GM12878 (cell line): ENCODE measurements around the gene PIK3R5. TPM values are rescaled to one million over a fixed set of nuclear protein-coding genes. Genes with fewer than 3 reads are reported as not detected.

Experiments
- ATAC-seq: fragments of 200-7000 bp; cut with Tn5 transposase; 3 replicates; pipeline ENCODE4 v1.9.1; 2020; ENCODE audit warnings: mild to moderate bottlenecking, moderate library complexity
- BruUV-seq: library from RNA; stranded (reverse); fragments of 400-500 nt; replicated peaks from 2 replicates; lab custom pipeline; 2021; lab: Mats Ljungman, UMichigan
- CTCF ChIA-PET: fragments of 300-600 bp; sonication (Branson Sonifier 250); formaldehyde crosslinking; extraction: SDS; loops from one replicate; lab custom pipeline; 2021; ENCODE audit warnings: inconsistent platforms; lab: Yijun Ruan, JAX
- POLR2A ChIA-PET: fragments of 350-600 bp; formaldehyde crosslinking; extraction: SDS; loops from one replicate; lab custom pipeline; 2021; ENCODE audit warnings: inconsistent platforms; lab: Charles Lee
- RAD21 ChIA-PET: fragments of 300-600 bp; sonication (Branson Sonifier 250); formaldehyde crosslinking; loops from one replicate; lab custom pipeline; 2023; ENCODE audit warnings: antibody characterized with exemption; ENCODE audit not compliant: unreplicated experiment; lab: Charles Lee
- SMC1A ChIA-PET: fragments of 300-600 bp; sonication (Branson Sonifier 250); formaldehyde crosslinking; loops from one replicate; lab custom pipeline; 2023; ENCODE audit not compliant: unreplicated experiment, uncharacterized antibody; lab: Charles Lee
- DNase-seq: peaks from one replicate; pipeline ENCODE4 v3.0.0-alpha.2; 2011; ENCODE audit warnings: low read depth, low spot score
- FAIRE-seq: peaks from 3 replicates; lab custom pipeline; 2011; peaks lifted over from hg19 to GRCh38; lab: Jason Lieb, UNC
- H2AFZ ChIP-seq: 2 replicates; pipeline ENCODE4 v1.6.0; 2011; ENCODE audit warnings: low read depth, low read length, control low read depth; ENCODE audit not compliant: control insufficient read depth
- H3K27ac ChIP-seq: 2 replicates; pipeline ENCODE4 v1.5.1; 2011; ENCODE audit warnings: control low read depth; ENCODE audit not compliant: control insufficient read depth, insufficient read depth
- H3K27me3 ChIP-seq, 2 experiments: replicated peaks in 1 of 2; 2 replicates each; pipeline versions ENCODE4 v1.6.0 to v1.6.1; 2011; ENCODE audit warnings: low read length in 1 of 2; ENCODE audit not compliant: control insufficient read depth in 2 of 2, insufficient read depth in 2 of 2
- H3K36me3 ChIP-seq, 2 experiments: 2 replicates each; pipeline ENCODE4 v1.5.1; 2011; ENCODE audit warnings: low read length in 1 of 2; ENCODE audit not compliant: control insufficient read depth in 2 of 2, insufficient read depth in 2 of 2
- H3K4me1 ChIP-seq: 2 replicates; pipeline ENCODE4 v1.6.1; 2011; ENCODE audit warnings: mild to moderate bottlenecking, low read length, moderate library complexity, mixed read lengths; ENCODE audit not compliant: control insufficient read depth, insufficient read depth
- H3K4me2 ChIP-seq: 2 replicates; pipeline ENCODE4 v1.6.0; 2011; ENCODE audit warnings: control low read depth; ENCODE audit not compliant: control insufficient read depth, insufficient read depth
- H3K4me3 ChIP-seq: fragments of 200-600 bp; sonication (generic); 2 replicates; pipeline ENCODE4 v1.5.1; 2016
- H3K79me2 ChIP-seq: 2 replicates; pipeline ENCODE4 v1.6.0; 2011; ENCODE audit warnings: low read length; ENCODE audit not compliant: control insufficient read depth, insufficient read depth
- H3K9ac ChIP-seq: 2 replicates; pipeline ENCODE4 v1.8.0; 2011; ENCODE audit warnings: low read length, control low read depth, mixed read lengths; ENCODE audit not compliant: control insufficient read depth, insufficient read depth
- H3K9me3 ChIP-seq: replicated peaks from 3 replicates; pipeline ENCODE4 v1.5.1; 2011; ENCODE audit warnings: mild to moderate bottlenecking, low read length; ENCODE audit not compliant: control insufficient read depth, insufficient read depth
- H4K20me1 ChIP-seq: 2 replicates; pipeline ENCODE4 v1.6.0; 2011; ENCODE audit not compliant: control insufficient read depth, insufficient read depth
- BCLAF1 ChIP-seq: fragments of 450-650 bp; IDR thresholded peaks from 2 replicates; pipeline ENCODE4 v1.6.1; 2017; ENCODE audit warnings: antibody characterized with exemption, mild to moderate bottlenecking, moderate library complexity
- CBX3 ChIP-seq: fragments of 200-600 bp; sonication (generic); IDR thresholded peaks from 2 replicates; pipeline ENCODE4 v1.6.1; 2016; ENCODE audit warnings: low read depth, borderline replicate concordance
- GATAD2B ChIP-seq: fragments of 450-650 bp; conservative IDR thresholded peaks from 2 replicates; pipeline ENCODE4 v1.6.1; 2017; ENCODE audit warnings: low read depth, mild to moderate bottlenecking, moderate library complexity
- HDAC6 ChIP-seq: fragments of 200-600 bp; sonication (generic); IDR thresholded peaks from one replicate; pipeline ENCODE4 v1.8.0; 2017; ENCODE audit warnings: antibody characterized with exemption; ENCODE audit not compliant: unreplicated experiment
- IKZF2 ChIP-seq, 2 experiments: fragments of 450-650 bp; IDR thresholded peaks; 2 replicates each; pipeline ENCODE4 v1.6.1; 2017; ENCODE audit warnings: mild to moderate bottlenecking in 2 of 2, moderate library complexity in 2 of 2
- LARP7 ChIP-seq: fragments of 450-650 bp; IDR thresholded peaks from 2 replicates; pipeline ENCODE4 v1.6.1; 2017; ENCODE audit warnings: mild to moderate bottlenecking
- MXI1 ChIP-seq: fragments of 150-350 bp; IDR thresholded peaks from 2 replicates; pipeline ENCODE4 v1.6.1; 2011; ENCODE audit warnings: low read depth, mild to moderate bottlenecking, inconsistent platforms, low read length, improper control_type of control experiment
- NBN ChIP-seq: fragments of 450-650 bp; IDR thresholded peaks from 2 replicates; pipeline ENCODE4 v1.6.1; 2016
- RELB ChIP-seq: fragments of 450-650 bp; IDR thresholded peaks from 2 replicates; pipeline ENCODE4 v1.6.1; 2017; ENCODE audit warnings: low read depth, mild to moderate bottlenecking, moderate library complexity
- SREBF1 ChIP-seq: IDR thresholded peaks from 2 replicates; pipeline ENCODE4 v1.6.1; 2012; ENCODE audit warnings: mild to moderate bottlenecking, low read length
- YBX1 ChIP-seq: fragments of 450-650 bp; IDR thresholded peaks from 2 replicates; pipeline ENCODE4 v1.6.1; 2016; ENCODE audit warnings: antibody characterized with exemption
- ZNF592 ChIP-seq: fragments of 450-650 bp; IDR thresholded peaks from 2 replicates; pipeline ENCODE4 v1.6.1; 2017; ENCODE audit warnings: mild to moderate bottlenecking, moderate library complexity
- in situ Hi-C: fragments of 300-500 bp; cut with MboI; formaldehyde crosslinking; loops from 9 replicates; pipeline ENCODE4 v1.14.3; 2018; ENCODE audit warnings: mixed read lengths
- intact Hi-C: fragments of 100-400 bp; cut with micrococcal nuclease; formaldehyde crosslinking; loops from one replicate; pipeline ENCODE4 v1.14.2; 2022; ENCODE audit not compliant: unreplicated experiment
- polyA plus RNA-seq, 11 experiments: library from polyadenylated mRNA; depleted of rRNA in 4 of 11; unstranded in 6 of 11; stranded (reverse) in 5 of 11; fragments of >200 nt; fragmentation: Nextera tagmentation in 4 of 11; fragmentation: Illumina TruSeq in 1 of 11; extraction: Ambion mirVana in 4 of 11; extraction: Trizol in 1 of 11; gene quantifications; 1 replicate in 1 of 11; 2 replicates in 10 of 11; pipeline versions ENCODE4 v1.2.1 to v1.2.3, GENCODE V29; 2011 to 2016; ENCODE audit warnings: inconsistent platforms in 2 of 11, missing spikeins in 2 of 11, low read depth in 1 of 11
- total RNA-seq, 4 experiments: library from RNA; depleted of rRNA in 3 of 4; stranded (reverse); fragments of >200 nt in 3 of 4; fragmentation: Illumina TruSeq in 1 of 4; extraction: Trizol in 1 of 4; gene quantifications; 2 replicates each; pipeline versions ENCODE4 v1.2.1 to v1.2.3, GENCODE V29; 2013 to 2021
- TF ChIP-seq, protein P1 (sequence below): fragments of 450-650 bp; conservative IDR thresholded peaks from 2 replicates; pipeline ENCODE4 v1.6.1; 2017; ENCODE audit warnings: mild to moderate bottlenecking, moderate library complexity

The PIK3R5 gene
- total and polyA plus RNA-seq, 10 of the 15 experiments (the other 5 are each of a cell fraction or from before 2014, with no cell fraction given): 9.5 to 50.8 (median 35.5) TPM

GRCh38 chr17:8925808-8926207 is 39.7 kb downstream of the PIK3R5 start (continued):
- TF ChIP-seq SREBF1 (no peak), IKZF2 (IDR thresholded peaks at IDR 0.05) (no peak)

DNA sequence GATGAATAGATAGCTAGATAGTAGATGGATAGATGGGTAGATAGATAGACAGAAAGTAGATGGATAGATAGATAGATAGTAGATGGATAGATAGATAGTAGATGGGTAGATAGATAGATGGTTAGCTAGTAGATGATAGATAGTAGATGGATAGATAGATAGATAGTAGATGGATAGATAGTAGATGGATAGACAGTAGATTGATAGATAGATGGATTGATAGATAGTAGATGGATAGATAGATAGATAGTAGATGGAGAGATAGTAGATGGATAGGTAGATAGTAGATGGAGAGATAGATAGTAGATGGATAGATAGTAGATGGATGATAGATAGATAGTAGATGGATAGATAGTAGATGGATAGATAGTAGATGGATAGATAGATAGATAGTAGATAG is 40.4 kb downstream of the PIK3R5 start:
- FAIRE-seq (no peak), ATAC-seq (no peak), DNase-seq (no peak)
- intact Hi-C loops (loop anchor here (2.0 kb wide), 1 partner anchor 14 kb away; no protein-coding TSS in a partner anchor), in situ Hi-C loops (no loop called here)
- Histone ChIP-seq H3K36me3 (peaks cover 2 to 8% of the 10 kb centered on the region in 2 experiments; a peak in 3 of 4 replicates), H3K9ac (no peak overlapping the region), H2AFZ (no peak overlapping the region), H3K9me3 (peaks cover 53% of the 10 kb centered on the region), H3K27me3 (no peaks in the 10 kb centered on the region), H3K27ac (no peak overlapping the region), H3K4me2 (no peak overlapping the region), H3K4me3 (no peak overlapping the region), H4K20me1 (no peaks in the 10 kb centered on the region), H3K4me1 (peaks cover 41% of the 10 kb centered on the region), H3K79me2 (peaks cover 47% of the 10 kb centered on the region)
- POLR2A ChIA-PET: interaction anchor here (1.1 to 5.1 kb wide), 2 partner anchors 16 to 17 kb away, joined by 3 to 22 read pairs; no protein-coding TSS in a partner anchor
- BruUV-seq: no TSS peak
- CTCF ChIA-PET: no interaction called here
- SMC1A ChIA-PET: interaction anchor here (1.1 to 7.3 kb wide), 8 partner anchors 12 to 72 kb away, joined by 3 to 63 read pairs (median 7); no protein-coding TSS in a partner anchor
- RAD21 ChIA-PET: interaction anchor here (0.9 to 3.4 kb wide), 5 partner anchors 15 to 72 kb away, joined by 3 to 10 read pairs (median 4); no protein-coding TSS in a partner anchor
- no peak for TF ChIP-seq HDAC6
- no peak for TF ChIP-seq LARP7
- no peak for TF ChIP-seq RELB
- peak; percentile 20; the same call in 1 of the 2 replicates for TF ChIP-seq NBN
- no peak for TF ChIP-seq MXI1
- TF ChIP-seq, protein P1, sequence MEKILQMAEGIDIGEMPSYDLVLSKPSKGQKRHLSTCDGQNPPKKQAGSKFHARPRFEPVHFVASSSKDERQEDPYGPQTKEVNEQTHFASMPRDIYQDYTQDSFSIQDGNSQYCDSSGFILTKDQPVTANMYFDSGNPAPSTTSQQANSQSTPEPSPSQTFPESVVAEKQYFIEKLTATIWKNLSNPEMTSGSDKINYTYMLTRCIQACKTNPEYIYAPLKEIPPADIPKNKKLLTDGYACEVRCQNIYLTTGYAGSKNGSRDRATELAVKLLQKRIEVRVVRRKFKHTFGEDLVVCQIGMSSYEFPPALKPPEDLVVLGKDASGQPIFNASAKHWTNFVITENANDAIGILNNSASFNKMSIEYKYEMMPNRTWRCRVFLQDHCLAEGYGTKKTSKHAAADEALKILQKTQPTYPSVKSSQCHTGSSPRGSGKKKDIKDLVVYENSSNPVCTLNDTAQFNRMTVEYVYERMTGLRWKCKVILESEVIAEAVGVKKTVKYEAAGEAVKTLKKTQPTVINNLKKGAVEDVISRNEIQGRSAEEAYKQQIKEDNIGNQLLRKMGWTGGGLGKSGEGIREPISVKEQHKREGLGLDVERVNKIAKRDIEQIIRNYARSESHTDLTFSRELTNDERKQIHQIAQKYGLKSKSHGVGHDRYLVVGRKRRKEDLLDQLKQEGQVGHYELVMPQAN: no peak
- no peak for TF ChIP-seq BCLAF1
- TF ChIP-seq YBX1: 0 out of 2 replicates have a peak, but pooled peaks have one; percentile 83
- TF ChIP-seq CBX3: no peak
- no peak for TF ChIP-seq GATAD2B
- TF ChIP-seq ZNF592: no peak
